Tibial nerve (tissue), 4 donors: ENCODE results near the gene OTOP3.
"Not testable (repeated sequence)": the region's sequence is repeated elsewhere in the genome, so short reads cannot be mapped to it uniquely, and the experiment has no call there.

Source experiments
- EP300 ChIP-seq, 2 donors: sonication (generic); formaldehyde crosslinking; IDR thresholded peaks; one replicate each; pipeline ENCODE4 v1.6.1; 2017; ENCODE audit warnings: antibody characterized with exemption in 2 of 2, mild to moderate bottlenecking in 1 of 2
- POLR2A ChIP-seq, 2 donors: fragments of 450-650 bp; IDR thresholded peaks; one replicate each; pipeline ENCODE4 v1.6.1; 2017; ENCODE audit warnings: antibody characterized with exemption in 2 of 2, mild to moderate bottlenecking in 2 of 2, moderate library complexity in 2 of 2
- TF ChIP-seq, protein P1 (sequence below), 5 experiments: fragments of 200-600 bp in 3 of 5; fragments of 450-650 bp in 2 of 5; sonication (generic) in 3 of 5; IDR thresholded peaks; one replicate each; pipeline ENCODE4 v1.5.1; 2016 to 2019; ENCODE audit warnings: antibody characterized with exemption in 5 of 5, mild to moderate bottlenecking in 3 of 5, moderate library complexity in 2 of 5

DNA sequence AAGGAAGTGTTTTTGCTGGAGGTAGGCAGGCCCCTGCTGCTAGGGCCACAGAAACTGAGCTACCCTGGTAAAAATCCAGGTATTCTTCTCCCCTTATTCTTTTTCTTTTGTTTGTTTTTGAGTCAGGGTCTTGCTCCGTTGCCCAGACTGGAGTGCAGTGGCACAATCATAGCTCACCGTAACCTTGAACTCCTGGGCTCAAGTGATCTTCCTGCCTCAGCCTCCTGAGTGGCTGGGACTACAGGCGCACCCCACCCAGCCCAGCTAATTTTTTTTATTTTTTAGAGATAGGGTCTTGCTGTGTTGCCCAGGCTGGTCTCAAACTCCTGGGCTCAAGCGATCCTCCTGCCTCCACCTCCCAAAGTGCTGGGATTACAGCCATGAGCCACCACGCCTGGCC, 33.8 kb downstream of the OTOP3 start:
- TF ChIP-seq, protein P1, sequence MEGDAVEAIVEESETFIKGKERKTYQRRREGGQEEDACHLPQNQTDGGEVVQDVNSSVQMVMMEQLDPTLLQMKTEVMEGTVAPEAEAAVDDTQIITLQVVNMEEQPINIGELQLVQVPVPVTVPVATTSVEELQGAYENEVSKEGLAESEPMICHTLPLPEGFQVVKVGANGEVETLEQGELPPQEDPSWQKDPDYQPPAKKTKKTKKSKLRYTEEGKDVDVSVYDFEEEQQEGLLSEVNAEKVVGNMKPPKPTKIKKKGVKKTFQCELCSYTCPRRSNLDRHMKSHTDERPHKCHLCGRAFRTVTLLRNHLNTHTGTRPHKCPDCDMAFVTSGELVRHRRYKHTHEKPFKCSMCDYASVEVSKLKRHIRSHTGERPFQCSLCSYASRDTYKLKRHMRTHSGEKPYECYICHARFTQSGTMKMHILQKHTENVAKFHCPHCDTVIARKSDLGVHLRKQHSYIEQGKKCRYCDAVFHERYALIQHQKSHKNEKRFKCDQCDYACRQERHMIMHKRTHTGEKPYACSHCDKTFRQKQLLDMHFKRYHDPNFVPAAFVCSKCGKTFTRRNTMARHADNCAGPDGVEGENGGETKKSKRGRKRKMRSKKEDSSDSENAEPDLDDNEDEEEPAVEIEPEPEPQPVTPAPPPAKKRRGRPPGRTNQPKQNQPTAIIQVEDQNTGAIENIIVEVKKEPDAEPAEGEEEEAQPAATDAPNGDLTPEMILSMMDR (IDR thresholded peaks at IDR 0.05): not testable (repeated sequence)
- TF ChIP-seq POLR2A, EP300 (IDR thresholded peaks at IDR 0.05): not testable (repeated sequence)
